Esophagus muscularis mucosa (tissue), 4 donors: Measurements from ENCODE around the gene LENEP.

Experiments
- CTCF ChIP-seq, 3 experiments: fragments of 200-600 bp in 2 of 3; fragments of 450-650 bp in 1 of 3; sonication (generic) in 2 of 3; IDR thresholded peaks; one replicate each; pipeline ENCODE4 v1.5.1; 2017 to 2019; ENCODE audit warnings: antibody characterized with exemption in 3 of 3, mild to moderate bottlenecking in 2 of 3, moderate library complexity in 1 of 3
- EP300 ChIP-seq: sonication (generic); formaldehyde crosslinking; IDR thresholded peaks from one replicate; pipeline ENCODE4 v1.6.1; 2017; ENCODE audit warnings: antibody characterized with exemption
- POLR2A ChIP-seq: fragments of 450-650 bp; IDR thresholded peaks from one replicate; pipeline ENCODE4 v1.6.1; 2017; ENCODE audit warnings: antibody characterized with exemption, moderate library complexity, mild to moderate bottlenecking, low read depth
- POLR2AphosphoS5 ChIP-seq, 2 donors: sonication (generic); formaldehyde crosslinking; IDR thresholded peaks; one replicate each; pipeline ENCODE4 v1.6.1; 2017; ENCODE audit warnings: antibody characterized with exemption in 2 of 2

GRCh38 chr1:155012776-155013602, 19.6 kb downstream of the LENEP start:
- TF ChIP-seq CTCF (IDR thresholded peaks at IDR 0.05) (no peak), EP300 (no peak), POLR2AphosphoS5 (IDR thresholded peaks at IDR 0.05) (no peak), POLR2A (no peak)
